ENCODE results near the gene SH2D4B. TPM values are rescaled to one million over a fixed set of nuclear protein-coding genes. Genes with fewer than 3 reads are reported as not detected.

The SH2D4B gene
- total and polyA plus RNA-seq, 8 donors: 0.03 to 0.18 TPM; not detected in 6

DNA sequence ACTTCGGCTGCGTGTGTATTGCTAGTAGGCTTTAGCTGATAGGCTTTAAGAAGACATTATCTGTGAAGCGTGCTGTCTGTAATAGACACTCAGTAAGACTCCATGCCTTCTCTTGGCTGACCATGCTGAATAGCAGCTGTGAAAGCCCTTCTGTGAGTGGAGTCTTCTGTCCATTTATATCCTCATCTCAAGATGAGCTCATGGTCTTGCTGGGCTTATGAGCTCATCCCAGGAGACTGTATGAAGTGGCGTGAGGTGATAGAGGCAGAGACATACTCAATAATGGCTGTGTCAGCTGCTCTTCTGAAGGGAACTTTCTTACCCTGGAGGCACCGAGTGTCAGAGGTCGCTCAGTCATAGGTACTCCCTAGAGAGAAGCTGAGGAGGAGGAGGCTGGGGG lies 111.5 kb downstream of the SH2D4B start:
- Histone ChIP-seq H3K4me1 (no peaks in the 10 kb centered on the region), H3K9me3 (peaks cover 0 to 12% (median 8%) of the 10 kb centered on the region in 4 donors), H3K27ac (no peak overlapping the region), H3K36me3 (no peaks in the 10 kb centered on the region), H3K27me3 (no peaks in the 10 kb centered on the region), H3K4me3 (no peak overlapping the region)
- DNase-seq: no peak
- intact Hi-C loops (cut with DNase I; ENCODE audit: low total_unique reads): no loop called here
- 90 to 98% (median 92%) methylated on average over 4 to 6 of the region's 6 CpGs for WGBS, 5 donors
- TF ChIP-seq POLR2AphosphoS5 (IDR thresholded peaks at IDR 0.05) (no peak), POLR2A (IDR thresholded peaks at IDR 0.05) (no peak)

DNA sequence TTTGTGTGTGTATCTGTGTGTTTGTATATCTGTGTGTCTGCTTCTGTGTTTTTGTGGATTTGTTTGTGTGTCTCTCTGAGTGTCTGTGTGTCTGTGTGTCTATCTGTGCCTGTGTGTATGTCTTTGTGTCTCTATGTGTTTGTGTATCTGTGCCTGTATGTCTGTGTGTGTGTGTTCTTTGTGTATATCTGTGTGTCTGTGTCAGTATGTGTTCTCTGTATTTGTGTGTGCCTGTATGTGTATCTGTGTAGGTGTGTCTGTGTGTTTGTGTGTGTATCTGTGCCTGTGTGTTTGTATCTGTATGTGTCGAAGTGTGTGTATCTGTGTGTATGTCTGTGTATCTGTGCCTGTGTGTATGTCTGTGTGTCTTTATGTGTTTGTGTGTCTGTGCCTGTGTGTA lies 118.2 kb downstream of the SH2D4B start:
- H3K4me1 ChIP-seq: no peaks in the 10 kb centered on the region
- H3K36me3 ChIP-seq: no peaks in the 10 kb centered on the region
- DNase-seq: no peak
- H3K27me3 ChIP-seq: peaks cover 0 to 4% (median 0%) of the 10 kb centered on the region in 3 donors
- 95 to 100% (median 96%) methylated on average over 1 of the region's 1 CpG for WGBS, 5 donors
- TF ChIP-seq EP300 (IDR thresholded peaks at IDR 0.05) (no peak), POLR2AphosphoS5 (IDR thresholded peaks at IDR 0.05) (no peak), POLR2A (IDR thresholded peaks at IDR 0.05) (no peak)
- TF ChIP-seq, protein P1, sequence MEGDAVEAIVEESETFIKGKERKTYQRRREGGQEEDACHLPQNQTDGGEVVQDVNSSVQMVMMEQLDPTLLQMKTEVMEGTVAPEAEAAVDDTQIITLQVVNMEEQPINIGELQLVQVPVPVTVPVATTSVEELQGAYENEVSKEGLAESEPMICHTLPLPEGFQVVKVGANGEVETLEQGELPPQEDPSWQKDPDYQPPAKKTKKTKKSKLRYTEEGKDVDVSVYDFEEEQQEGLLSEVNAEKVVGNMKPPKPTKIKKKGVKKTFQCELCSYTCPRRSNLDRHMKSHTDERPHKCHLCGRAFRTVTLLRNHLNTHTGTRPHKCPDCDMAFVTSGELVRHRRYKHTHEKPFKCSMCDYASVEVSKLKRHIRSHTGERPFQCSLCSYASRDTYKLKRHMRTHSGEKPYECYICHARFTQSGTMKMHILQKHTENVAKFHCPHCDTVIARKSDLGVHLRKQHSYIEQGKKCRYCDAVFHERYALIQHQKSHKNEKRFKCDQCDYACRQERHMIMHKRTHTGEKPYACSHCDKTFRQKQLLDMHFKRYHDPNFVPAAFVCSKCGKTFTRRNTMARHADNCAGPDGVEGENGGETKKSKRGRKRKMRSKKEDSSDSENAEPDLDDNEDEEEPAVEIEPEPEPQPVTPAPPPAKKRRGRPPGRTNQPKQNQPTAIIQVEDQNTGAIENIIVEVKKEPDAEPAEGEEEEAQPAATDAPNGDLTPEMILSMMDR (IDR thresholded peaks at IDR 0.05): no peak
- H3K9me3 ChIP-seq: peaks cover 5 to 39% (median 28%) of the 10 kb centered on the region in 4 donors
- intact Hi-C loops (cut with DNase I; ENCODE audit: low total_unique reads): no loop called here
- no peak overlapping the region for H3K27ac ChIP-seq
- no peak overlapping the region for H3K4me3 ChIP-seq

DNA sequence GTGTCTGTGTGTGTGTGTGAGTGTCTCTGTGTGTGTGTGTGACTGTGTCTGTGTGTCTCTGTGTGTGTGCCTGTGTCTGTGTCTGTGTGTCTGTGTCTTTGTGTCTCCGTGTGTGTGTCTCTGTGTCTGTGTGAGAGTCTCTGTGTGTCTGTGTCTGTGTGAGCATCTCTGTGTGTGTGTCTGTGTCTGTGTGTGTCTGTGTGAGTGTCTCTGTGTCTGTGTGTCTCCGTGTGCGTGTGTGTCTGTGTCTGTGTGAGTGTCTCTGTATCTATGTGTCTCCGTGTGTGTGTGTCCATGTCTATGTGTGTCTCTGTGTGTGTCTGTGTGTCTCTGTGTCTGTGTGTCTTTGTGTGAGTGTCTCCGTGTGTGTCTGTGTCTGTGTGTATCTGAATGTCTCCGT lies 120.4 kb downstream of the SH2D4B start:
- DNase-seq: no peak
- peaks cover 5 to 39% (median 27%) of the 10 kb centered on the region in 4 donors for H3K9me3 ChIP-seq
- no peak for TF ChIP-seq POLR2A (IDR thresholded peaks at IDR 0.05)
- TF ChIP-seq EP300 (IDR thresholded peaks at IDR 0.05): no peak
- TF ChIP-seq POLR2AphosphoS5 (IDR thresholded peaks at IDR 0.05): no peak
- TF ChIP-seq, protein P1 (IDR thresholded peaks at IDR 0.05): no peak
- peaks cover 4 to 5% (median 4%) of the 10 kb centered on the region in 4 donors for H3K4me1 ChIP-seq
- H3K27ac ChIP-seq: no peak overlapping the region
- H3K4me3 ChIP-seq: no peak overlapping the region
- H3K27me3 ChIP-seq: peaks cover 0 to 4% (median 0%) of the 10 kb centered on the region in 3 donors
- intact Hi-C loops (cut with DNase I; ENCODE audit: low total_unique reads): no loop called here
- WGBS, 5 donors: 84 to 92% (median 90%) methylated on average over 5 to 6 of the region's 6 CpGs
- H3K36me3 ChIP-seq: no peaks in the 10 kb centered on the region

DNA sequence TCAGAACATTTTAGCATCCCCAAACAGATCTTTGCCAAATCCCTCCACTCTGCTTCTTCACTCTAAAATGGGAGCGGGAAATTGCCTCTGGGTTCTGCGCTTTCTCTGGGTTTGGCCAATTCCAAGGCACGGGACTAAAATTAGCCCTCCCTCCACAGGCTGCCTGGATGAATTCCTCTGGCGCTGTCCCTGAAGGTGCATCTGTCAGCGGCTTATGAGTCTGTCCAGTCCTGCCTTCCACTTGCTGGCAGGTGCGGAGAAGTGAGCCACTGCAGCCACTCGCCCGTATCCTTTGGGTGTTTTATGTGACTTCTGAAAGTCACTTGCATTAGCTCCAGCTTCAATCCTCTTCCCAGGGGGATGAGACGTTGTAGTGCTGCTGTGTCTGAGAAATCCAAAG lies 121.6 kb downstream of the SH2D4B start:
- H3K27ac ChIP-seq: peak overlapping the region in 1 of 5 donors; percentile 53
- 82 to 87% (median 86%) methylated on average over 9 of the region's 9 CpGs for WGBS, 5 donors
- intact Hi-C loops (cut with DNase I; ENCODE audit: low total_unique reads): no loop called here
- TF ChIP-seq POLR2AphosphoS5 (IDR thresholded peaks at IDR 0.05) (no peak), EP300 (IDR thresholded peaks at IDR 0.05) (no peak), POLR2A (IDR thresholded peaks at IDR 0.05) (no peak)
- TF ChIP-seq, protein P1 (IDR thresholded peaks at IDR 0.05): no peak
- H3K36me3 ChIP-seq: no peaks in the 10 kb centered on the region
- peaks cover 4 to 15% (median 8%) of the 10 kb centered on the region in 4 donors for H3K4me1 ChIP-seq
- H3K27me3 ChIP-seq: peaks cover 0 to 4% (median 0%) of the 10 kb centered on the region in 3 donors
- no peak overlapping the region for H3K4me3 ChIP-seq
- peaks cover 5 to 29% (median 18%) of the 10 kb centered on the region in 4 donors for H3K9me3 ChIP-seq
- DNase-seq: no peak

DNA sequence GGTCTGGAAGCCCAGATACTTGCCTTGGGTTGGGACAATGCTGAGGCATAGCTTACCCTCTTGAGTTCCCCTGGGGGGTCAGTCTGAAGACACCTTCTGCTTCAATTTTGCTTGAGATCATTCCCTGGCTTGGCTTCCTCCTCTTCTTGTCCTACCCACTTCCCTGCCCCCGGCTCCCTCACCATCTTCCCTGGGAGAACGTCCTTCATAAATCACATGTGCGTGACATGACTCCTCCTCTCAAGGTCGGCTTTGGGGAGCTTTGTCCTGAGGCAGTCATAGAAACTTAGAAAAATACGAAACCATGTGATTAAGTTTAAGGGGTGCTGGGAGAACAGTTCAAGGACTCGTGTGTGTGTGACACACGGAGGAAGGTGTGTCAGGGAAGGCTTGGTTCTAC lies 122.6 kb downstream of the SH2D4B start:
- Histone ChIP-seq H3K4me1 (peaks cover 4 to 16% (median 10%) of the 10 kb centered on the region in 4 donors), H3K27ac (peak overlapping the region in 2 of 5 donors; percentile 53 to 55), H3K4me3 (no peak overlapping the region), H3K27me3 (peaks cover 0 to 4% (median 0%) of the 10 kb centered on the region in 3 donors), H3K9me3 (peaks cover 5 to 20% (median 9%) of the 10 kb centered on the region in 4 donors), H3K36me3 (no peaks in the 10 kb centered on the region)
- intact Hi-C loops (cut with DNase I; ENCODE audit: low total_unique reads): no loop called here
- 71 to 79% (median 73%) methylated on average over 7 of the region's 7 CpGs for WGBS, 5 donors
- TF ChIP-seq, protein P1 (IDR thresholded peaks at IDR 0.05): no peak
- TF ChIP-seq EP300 (IDR thresholded peaks at IDR 0.05): no peak
- TF ChIP-seq POLR2A (IDR thresholded peaks at IDR 0.05): no peak
- TF ChIP-seq POLR2AphosphoS5 (IDR thresholded peaks at IDR 0.05): no peak
- no peak for DNase-seq
